PC-3 (cell line): Measurements from ENCODE around the gene SPRYD4.

Source experiments
- EZH2phosphoT487 ChIP-seq: fragments of 300-600 bp; sonication (generic); IDR thresholded peaks from 2 replicates; pipeline ENCODE4 v1.6.1; 2018; ENCODE audit warnings: mild to moderate bottlenecking, antibody characterized with exemption, low read length, borderline replicate concordance
- TF ChIP-seq, protein P1 (sequence below): fragments of 300-600 bp; sonication (generic); conservative IDR thresholded peaks from 2 replicates; pipeline ENCODE4 v1.5.1; 2017; ENCODE audit warnings: antibody characterized with exemption, low read depth, mild to moderate bottlenecking, low read length

DNA sequence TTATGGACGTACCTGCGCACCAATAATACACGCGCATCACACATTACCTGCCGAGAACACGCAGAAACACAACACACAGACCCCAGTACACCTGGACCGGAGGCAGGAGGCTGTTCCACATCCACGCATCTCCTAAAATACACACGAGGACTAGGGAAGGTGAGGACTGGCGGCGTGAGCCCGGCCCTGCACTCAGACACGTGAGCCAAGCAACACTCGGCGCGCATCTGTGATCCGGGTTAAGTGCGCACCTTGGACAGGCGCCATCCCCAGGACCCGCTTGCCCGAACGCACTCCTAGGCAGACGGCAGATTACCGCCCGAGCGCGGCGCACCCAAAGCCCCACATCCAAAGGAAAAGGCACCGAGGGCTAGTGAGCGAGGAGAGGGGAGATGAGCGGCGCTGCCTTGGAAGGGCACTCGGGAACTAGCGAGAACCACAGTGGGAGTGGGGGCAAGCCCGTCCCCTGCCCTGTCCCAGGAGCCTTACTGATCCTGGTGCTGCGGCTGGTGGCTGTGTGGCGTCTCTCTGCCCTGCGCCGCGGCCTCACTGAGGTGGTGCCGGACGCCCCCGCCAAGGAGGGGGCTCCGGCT lies 19.2 kb downstream of the SPRYD4 start:
- TF ChIP-seq, protein P1, sequence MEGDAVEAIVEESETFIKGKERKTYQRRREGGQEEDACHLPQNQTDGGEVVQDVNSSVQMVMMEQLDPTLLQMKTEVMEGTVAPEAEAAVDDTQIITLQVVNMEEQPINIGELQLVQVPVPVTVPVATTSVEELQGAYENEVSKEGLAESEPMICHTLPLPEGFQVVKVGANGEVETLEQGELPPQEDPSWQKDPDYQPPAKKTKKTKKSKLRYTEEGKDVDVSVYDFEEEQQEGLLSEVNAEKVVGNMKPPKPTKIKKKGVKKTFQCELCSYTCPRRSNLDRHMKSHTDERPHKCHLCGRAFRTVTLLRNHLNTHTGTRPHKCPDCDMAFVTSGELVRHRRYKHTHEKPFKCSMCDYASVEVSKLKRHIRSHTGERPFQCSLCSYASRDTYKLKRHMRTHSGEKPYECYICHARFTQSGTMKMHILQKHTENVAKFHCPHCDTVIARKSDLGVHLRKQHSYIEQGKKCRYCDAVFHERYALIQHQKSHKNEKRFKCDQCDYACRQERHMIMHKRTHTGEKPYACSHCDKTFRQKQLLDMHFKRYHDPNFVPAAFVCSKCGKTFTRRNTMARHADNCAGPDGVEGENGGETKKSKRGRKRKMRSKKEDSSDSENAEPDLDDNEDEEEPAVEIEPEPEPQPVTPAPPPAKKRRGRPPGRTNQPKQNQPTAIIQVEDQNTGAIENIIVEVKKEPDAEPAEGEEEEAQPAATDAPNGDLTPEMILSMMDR: no peak
- TF ChIP-seq EZH2phosphoT487: no peak
